Measurements from ENCODE around the gene LOC128125822.

Gene LOC128125822

GRCh38 chr6:63584566-63584965, 12.3 kb downstream of the LOC128125822 start:
- TF ChIP-seq, protein P1, sequence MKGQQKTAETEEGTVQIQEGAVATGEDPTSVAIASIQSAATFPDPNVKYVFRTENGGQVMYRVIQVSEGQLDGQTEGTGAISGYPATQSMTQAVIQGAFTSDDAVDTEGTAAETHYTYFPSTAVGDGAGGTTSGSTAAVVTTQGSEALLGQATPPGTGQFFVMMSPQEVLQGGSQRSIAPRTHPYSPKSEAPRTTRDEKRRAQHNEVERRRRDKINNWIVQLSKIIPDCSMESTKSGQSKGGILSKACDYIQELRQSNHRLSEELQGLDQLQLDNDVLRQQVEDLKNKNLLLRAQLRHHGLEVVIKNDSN (IDR thresholded peaks at IDR 0.05), result no peak
- TF ChIP-seq ZBTB7A (IDR thresholded peaks at IDR 0.05; ENCODE audit: low read depth), result no peak
- TF ChIP-seq CREB1 (IDR thresholded peaks at IDR 0.05; ENCODE audit: low read depth), result no peak
- TF ChIP-seq CEBPB (IDR thresholded peaks at IDR 0.05), result no peak
- no peak for TF ChIP-seq EGR1 (IDR thresholded peaks at IDR 0.05)

GRCh38 chr6:63589952-63590411, 17.7 kb downstream of the LOC128125822 start:
- TF ChIP-seq NFIC (IDR thresholded peaks at IDR 0.05) (no peak), EP300 (IDR thresholded peaks at IDR 0.05; ENCODE audit: borderline replicate concordance) (no peak), ZBTB7A (IDR thresholded peaks at IDR 0.05; ENCODE audit: low read depth) (no peak), TEAD4 (IDR thresholded peaks at IDR 0.05) (no peak), YY1 (IDR thresholded peaks at IDR 0.05; ENCODE audit: low read depth) (no peak)
- TF ChIP-seq, protein P1 (IDR thresholded peaks at IDR 0.05), result no peak

- TF ChIP-seq REST (IDR thresholded peaks at IDR 0.05; ENCODE audit: low read depth) (no peak), RAD21 (IDR thresholded peaks at IDR 0.05; ENCODE audit: low read depth) (no peak), ZBTB7A (IDR thresholded peaks at IDR 0.05; ENCODE audit: low read depth) (no peak), YY1 (IDR thresholded peaks at IDR 0.05; ENCODE audit: low read depth) (no peak), FOXM1 (IDR thresholded peaks at IDR 0.05; ENCODE audit: borderline replicate concordance, low read depth) (no peak), TAF1 (IDR thresholded peaks at IDR 0.05; ENCODE audit: low read depth) (no peak), NFIC (IDR thresholded peaks at IDR 0.05) (no peak), EP300 (IDR thresholded peaks at IDR 0.05; ENCODE audit: borderline replicate concordance) (no peak)
- TF ChIP-seq, protein P1 (IDR thresholded peaks at IDR 0.05), result no peak
- TF ChIP-seq, protein P2, sequence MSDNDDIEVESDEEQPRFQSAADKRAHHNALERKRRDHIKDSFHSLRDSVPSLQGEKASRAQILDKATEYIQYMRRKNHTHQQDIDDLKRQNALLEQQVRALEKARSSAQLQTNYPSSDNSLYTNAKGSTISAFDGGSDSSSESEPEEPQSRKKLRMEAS (IDR thresholded peaks at IDR 0.05), result no peak
These were observed 20.6 kb downstream of the LOC128125822 start for GRCh38 chr6:63592886-63593285.

GRCh38 chr6:63597141-63598048, 25.1 kb downstream of the LOC128125822 start:
- TF ChIP-seq YY1 (IDR thresholded peaks at IDR 0.05; ENCODE audit: low read depth) (no peak), EP300 (IDR thresholded peaks at IDR 0.05; ENCODE audit: borderline replicate concordance) (no peak), TAF1 (IDR thresholded peaks at IDR 0.05; ENCODE audit: low read depth) (no peak), CEBPB (IDR thresholded peaks at IDR 0.05) (no peak), ZBTB7A (IDR thresholded peaks at IDR 0.05; ENCODE audit: low read depth) (no peak), EGR1 (IDR thresholded peaks at IDR 0.05) (no peak), TEAD4 (IDR thresholded peaks at IDR 0.05) (no peak), FOXM1 (IDR thresholded peaks at IDR 0.05; ENCODE audit: borderline replicate concordance, low read depth) (no peak), RAD21 (IDR thresholded peaks at IDR 0.05; ENCODE audit: low read depth) (no peak), NFIC (IDR thresholded peaks at IDR 0.05) (no peak), CREB1 (IDR thresholded peaks at IDR 0.05; ENCODE audit: low read depth) (no peak), TCF12 (IDR thresholded peaks at IDR 0.05; ENCODE audit: low read depth) (no peak), REST (IDR thresholded peaks at IDR 0.05; ENCODE audit: low read depth) (no peak)
- TF ChIP-seq, protein P2 (IDR thresholded peaks at IDR 0.05), result no peak
- TF ChIP-seq, protein P1 (IDR thresholded peaks at IDR 0.05), result no peak

Measured in Ishikawa (cell line).